Measurements from ENCODE around the gene PNMA3.

GRCh38 chrX:153060095-153060445, 3.8 kb downstream of the PNMA3 start:
- TF ChIP-seq CTCF (conservative IDR thresholded peaks at IDR 0.05; ENCODE audit: low read depth in 2 of 2) = no peak
- TF ChIP-seq EZH2 (IDR thresholded peaks at IDR 0.05; ENCODE audit: low read depth, unreplicated experiment) = no peak

All from GM23338 (cell line).